A549 treated with DMSO at 1 μM for 4 hours (cell line): ENCODE data around the gene FKTN. TPM values are rescaled to one million over a fixed set of nuclear protein-coding genes. Genes with fewer than 3 reads are reported as not detected.

ENCODE experiments used
- total RNA-seq: library from RNA; stranded (reverse); fragments of 200-300 nt; extraction: Qiagen RNA extraction; gene quantifications from 5 replicates; pipeline ENCODE4 v1.2.3, GENCODE V29; 2022; ENCODE audit warnings: low read depth

FKTN gene
- 5.4 to 9.3 TPM (median 8.3 TPM) in 5 replicates for total RNA-seq

GRCh38 chr9:105557804-105558610, at the start of gene FKTN:
Gene FKTN (plus strand): TSS chr9:105558131. CDS start chr9:105575033, 16,902 bp downstream.

DNA sequence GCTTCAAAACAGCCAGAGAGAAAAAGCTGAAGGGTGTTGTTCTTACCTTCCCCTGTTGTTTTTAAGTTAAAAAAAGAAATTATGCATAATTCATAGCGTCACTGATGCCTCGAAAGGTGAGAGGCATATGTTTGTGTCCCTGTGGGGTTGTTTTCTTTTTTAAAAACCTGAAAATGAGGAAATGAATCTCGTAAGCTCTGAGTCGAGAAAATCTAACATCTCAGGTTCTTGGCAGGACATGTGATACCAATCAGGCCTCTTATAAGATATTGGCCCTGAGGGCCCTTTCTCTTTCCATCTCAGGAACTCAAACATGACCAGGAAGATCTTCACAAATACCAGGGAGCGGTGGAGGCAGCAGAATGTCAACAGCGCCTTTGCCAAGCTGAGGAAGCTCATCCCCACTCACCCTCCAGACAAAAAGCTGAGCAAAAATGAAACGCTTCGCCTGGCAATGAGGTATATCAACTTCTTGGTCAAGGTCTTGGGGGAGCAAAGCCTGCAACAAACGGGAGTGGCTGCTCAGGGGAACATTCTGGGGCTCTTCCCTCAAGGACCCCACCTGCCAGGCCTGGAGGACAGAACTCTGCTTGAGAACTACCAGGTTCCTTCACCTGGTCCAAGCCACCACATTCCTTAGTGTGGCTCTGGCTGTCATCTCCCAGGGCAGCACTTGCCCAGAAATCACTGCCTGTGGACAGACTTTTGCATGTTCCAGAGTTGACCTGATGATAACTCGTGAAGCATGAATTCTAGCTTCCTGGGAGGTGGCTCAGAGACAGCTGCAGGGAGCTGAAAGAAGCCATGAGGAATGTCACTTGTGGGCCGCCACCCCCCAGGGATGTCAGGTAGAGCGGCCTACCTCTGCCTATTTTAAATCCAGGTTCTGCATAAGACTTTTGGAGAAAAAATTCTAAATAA, 104.5 kb downstream of the FKTN start, which contains the start of gene TAL2:
Gene TAL2, plus strand, starts transcription at position 274 of the 921 bp plus-strand sequence. Its CDS starts 40 bp downstream, at position 314.

Other genes with a start within 250 kb of the FKTN start
- 3.2 to 4.9 TPM (median 4.3 TPM) in 5 replicates for gene FSD1L, start 110.1 kb upstream of the FKTN start, total RNA-seq
- gene TAL2, start 104.3 kb downstream of the FKTN start, total RNA-seq: 0.16 to 0.37 TPM (median 0.28 TPM) in 3 of 5 replicates, not detected in the others
- gene TMEM38B, start 136.4 kb downstream of the FKTN start, total RNA-seq: 13.9 to 19.4 TPM (median 18.1 TPM) in 5 replicates